ENCODE measurements around the gene GPC5. TPM values are rescaled to one million over a fixed set of nuclear protein-coding genes. Genes with fewer than 3 reads are reported as not detected.
"Not testable (repeated sequence)": the region's sequence is repeated elsewhere in the genome, so short reads cannot be mapped to it uniquely, and the experiment has no call there.

Gene GPC5
- total RNA-seq, 1 donor from 2014 or later, result 0.99 TPM

- Mint-ChIP-seq H3K4me3 (ENCODE audit: unreplicated experiment) (no peak overlapping the region), H3K36me3 (ENCODE audit: low read depth) (no peaks in the 10 kb centered on the region), H3K9me3 (ENCODE audit: low read depth) (no peaks in the 10 kb centered on the region), H3K4me1 (ENCODE audit: low read depth) (peaks cover 5% of the 10 kb centered on the region), H3K27me3 (ENCODE audit: low read depth) (peaks cover 12% of the 10 kb centered on the region), H3K27ac (ENCODE audit: unreplicated experiment) (no peak overlapping the region)
- DNase-seq (ENCODE audit: low spot score), result no peak
- no peak for TF ChIP-seq CTCF (IDR thresholded peaks at IDR 0.05)
These were observed 2.2 kb downstream of the GPC5 start for GRCh38 chr13:91400671-91401070.

GRCh38 chr13:91401920-91402319 lies 3.5 kb downstream of the GPC5 start:
- Mint-ChIP-seq H3K9me3 (ENCODE audit: low read depth) (peaks cover 2% of the 10 kb centered on the region), H3K4me1 (ENCODE audit: low read depth) (peaks cover 5% of the 10 kb centered on the region), H3K27me3 (ENCODE audit: low read depth) (peaks cover 6% of the 10 kb centered on the region)

GRCh38 chr13:91405240-91405639 lies 6.8 kb downstream of the GPC5 start:
- Mint-ChIP-seq H3K4me1 (ENCODE audit: low read depth) (no peaks in the 10 kb centered on the region), H3K9me3 (ENCODE audit: low read depth) (peaks cover 2% of the 10 kb centered on the region), H3K27ac (ENCODE audit: unreplicated experiment) (no peak overlapping the region), H3K27me3 (ENCODE audit: low read depth) (peaks cover 7% of the 10 kb centered on the region), H3K4me3 (ENCODE audit: unreplicated experiment) (no peak overlapping the region), H3K36me3 (ENCODE audit: low read depth) (no peaks in the 10 kb centered on the region)
- no peak for TF ChIP-seq CTCF (IDR thresholded peaks at IDR 0.05)
- DNase-seq (ENCODE audit: low spot score), result no peak

More at GRCh38 chr13:91401920-91402319, 3.5 kb downstream of the GPC5 start:
- TF ChIP-seq CTCF (IDR thresholded peaks at IDR 0.05), result no peak
- Mint-ChIP-seq H3K27ac (ENCODE audit: unreplicated experiment) (no peak overlapping the region), H3K4me3 (ENCODE audit: unreplicated experiment) (no peak overlapping the region), H3K36me3 (ENCODE audit: low read depth) (no peaks in the 10 kb centered on the region)
- no peak for DNase-seq (ENCODE audit: low spot score)

- TF ChIP-seq CTCF (IDR thresholded peaks at IDR 0.05), result peak; percentile 73
- Mint-ChIP-seq H3K27ac (ENCODE audit: unreplicated experiment) (no peak overlapping the region), H3K36me3 (ENCODE audit: low read depth) (no peaks in the 10 kb centered on the region), H3K4me3 (ENCODE audit: unreplicated experiment) (no peak overlapping the region), H3K27me3 (ENCODE audit: low read depth) (peaks cover 7% of the 10 kb centered on the region), H3K4me1 (ENCODE audit: low read depth) (no peaks in the 10 kb centered on the region), H3K9me3 (ENCODE audit: low read depth) (peaks cover 2% of the 10 kb centered on the region)
- no peak for DNase-seq (ENCODE audit: low spot score)
These were observed 8.2 kb downstream of the GPC5 start for GRCh38 chr13:91406619-91407018.

GRCh38 chr13:91408971-91409370 lies 10.6 kb downstream of the GPC5 start:
- Mint-ChIP-seq H3K4me3 (ENCODE audit: unreplicated experiment) (no peak overlapping the region), H3K4me1 (ENCODE audit: low read depth) (no peaks in the 10 kb centered on the region), H3K27me3 (ENCODE audit: low read depth) (peaks cover 4% of the 10 kb centered on the region), H3K9me3 (ENCODE audit: low read depth) (peaks cover 2% of the 10 kb centered on the region), H3K36me3 (ENCODE audit: low read depth) (no peaks in the 10 kb centered on the region), H3K27ac (ENCODE audit: unreplicated experiment) (no peak overlapping the region)
- DNase-seq (ENCODE audit: low spot score), result no peak
- TF ChIP-seq CTCF (IDR thresholded peaks at IDR 0.05), result no peak

- DNase-seq (ENCODE audit: low spot score); H3K4me1 Mint-ChIP-seq (ENCODE audit: low read depth); H3K36me3 Mint-ChIP-seq (ENCODE audit: low read depth); H3K27me3 Mint-ChIP-seq (ENCODE audit: low read depth); H3K4me3 Mint-ChIP-seq (ENCODE audit: unreplicated experiment); H3K9me3 Mint-ChIP-seq (ENCODE audit: low read depth); H3K27ac Mint-ChIP-seq (ENCODE audit: unreplicated experiment): not testable (repeated sequence)
These were observed 18.2 kb downstream of the GPC5 start for GRCh38 chr13:91416579-91416978.

All from chondrocyte (in vitro differentiated cells).